ENCODE measurements around the gene CCR2. TPM values are rescaled to one million over a fixed set of nuclear protein-coding genes. Genes with fewer than 3 reads are reported as not detected.

Gene CCR2
- total RNA-seq, 1 experiment from 2014 or later = not detected

DNA sequence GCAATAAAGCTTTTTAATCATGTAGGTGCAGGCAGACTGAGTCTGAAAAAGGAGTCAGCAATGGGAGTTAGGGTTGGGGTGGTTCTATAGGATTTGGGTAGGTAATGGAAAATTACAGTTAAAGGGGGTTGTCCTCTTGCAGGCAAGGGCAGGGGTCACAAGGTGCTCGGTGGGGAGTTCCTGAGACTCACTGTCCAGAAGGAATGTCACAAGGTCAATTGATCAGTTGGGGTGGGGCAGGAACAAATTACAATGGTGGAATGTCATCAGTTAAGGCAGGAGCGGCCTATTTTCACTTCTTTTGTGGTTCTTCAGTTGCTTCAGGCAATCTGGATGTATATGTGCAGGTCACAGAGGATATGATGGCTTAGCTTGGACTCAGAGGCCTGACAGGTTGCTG is 39.1 kb downstream of the CCR2 start:
- Mint-ChIP-seq H3K4me1 (ENCODE audit: low read depth, unreplicated experiment) (peaks cover 8% of the 10 kb centered on the region), H3K27ac (ENCODE audit: unreplicated experiment) (no peak overlapping the region), H3K36me3 (ENCODE audit: insufficient read depth, unreplicated experiment) (no peaks in the 10 kb centered on the region), H3K4me3 (ENCODE audit: low read depth, unreplicated experiment) (no peak overlapping the region), H3K9me3 (ENCODE audit: low read depth, unreplicated experiment) (no peaks in the 10 kb centered on the region), H3K27me3 (ENCODE audit: unreplicated experiment) (peaks cover 15% of the 10 kb centered on the region)
- DNase-seq = no peak
- CTCF ChIA-PET = no interaction called here
- intact Hi-C loops (cut with micrococcal nuclease; ENCODE audit: unreplicated experiment) = no loop called here
- BruUV-seq (replicated peaks) = no TSS peak
- TF ChIP-seq, protein P1, sequence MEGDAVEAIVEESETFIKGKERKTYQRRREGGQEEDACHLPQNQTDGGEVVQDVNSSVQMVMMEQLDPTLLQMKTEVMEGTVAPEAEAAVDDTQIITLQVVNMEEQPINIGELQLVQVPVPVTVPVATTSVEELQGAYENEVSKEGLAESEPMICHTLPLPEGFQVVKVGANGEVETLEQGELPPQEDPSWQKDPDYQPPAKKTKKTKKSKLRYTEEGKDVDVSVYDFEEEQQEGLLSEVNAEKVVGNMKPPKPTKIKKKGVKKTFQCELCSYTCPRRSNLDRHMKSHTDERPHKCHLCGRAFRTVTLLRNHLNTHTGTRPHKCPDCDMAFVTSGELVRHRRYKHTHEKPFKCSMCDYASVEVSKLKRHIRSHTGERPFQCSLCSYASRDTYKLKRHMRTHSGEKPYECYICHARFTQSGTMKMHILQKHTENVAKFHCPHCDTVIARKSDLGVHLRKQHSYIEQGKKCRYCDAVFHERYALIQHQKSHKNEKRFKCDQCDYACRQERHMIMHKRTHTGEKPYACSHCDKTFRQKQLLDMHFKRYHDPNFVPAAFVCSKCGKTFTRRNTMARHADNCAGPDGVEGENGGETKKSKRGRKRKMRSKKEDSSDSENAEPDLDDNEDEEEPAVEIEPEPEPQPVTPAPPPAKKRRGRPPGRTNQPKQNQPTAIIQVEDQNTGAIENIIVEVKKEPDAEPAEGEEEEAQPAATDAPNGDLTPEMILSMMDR (IDR thresholded peaks at IDR 0.05; ENCODE audit: unreplicated experiment) = no peak

DNA sequence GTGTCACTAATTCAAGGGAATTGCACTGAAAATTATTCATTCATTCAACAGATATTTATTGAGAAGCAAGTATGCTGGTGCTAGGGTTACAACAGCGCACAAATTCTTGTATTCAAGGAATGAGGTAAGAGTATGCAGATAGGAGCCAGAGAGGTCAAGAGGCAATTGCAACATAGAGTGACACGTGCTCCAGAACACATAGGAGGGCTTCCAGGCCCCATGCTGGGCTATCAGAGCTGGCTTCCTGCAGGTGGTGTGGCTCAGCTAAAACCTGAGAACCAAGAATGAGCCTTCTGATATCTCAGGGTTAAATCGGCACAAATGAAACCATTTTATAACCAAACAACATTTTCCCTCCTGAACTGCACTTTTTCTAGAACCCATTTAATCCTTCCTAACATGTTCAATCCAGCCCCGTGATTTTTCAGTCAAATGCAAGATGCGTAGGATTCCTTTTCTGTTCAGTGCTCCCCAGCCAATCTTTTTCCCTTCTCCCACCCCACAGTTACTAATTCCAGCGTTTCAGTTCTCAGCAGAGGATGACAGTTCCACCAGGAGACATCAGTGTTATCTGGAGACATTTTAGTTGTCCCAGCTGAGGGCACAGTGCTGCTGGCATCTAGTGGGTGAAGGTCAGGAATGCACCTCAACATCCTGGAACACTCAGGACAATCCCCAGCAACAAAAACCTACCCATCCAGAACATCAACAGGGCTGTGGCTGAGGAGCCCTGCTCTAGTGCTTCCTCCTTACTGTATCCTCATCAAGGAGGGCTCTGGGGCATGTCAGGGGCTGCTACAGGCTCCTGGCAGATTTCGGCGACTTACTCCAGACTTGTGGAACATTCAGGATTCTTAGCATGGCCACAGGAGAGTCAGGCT is 39.9 kb downstream of the CCR2 start:
- CTCF ChIA-PET = no interaction called here
- Mint-ChIP-seq H3K36me3 (ENCODE audit: insufficient read depth, unreplicated experiment) (no peaks in the 10 kb centered on the region), H3K4me1 (ENCODE audit: low read depth, unreplicated experiment) (peaks cover 8% of the 10 kb centered on the region), H3K27ac (ENCODE audit: unreplicated experiment) (no peak overlapping the region), H3K27me3 (ENCODE audit: unreplicated experiment) (peaks cover 15% of the 10 kb centered on the region), H3K4me3 (ENCODE audit: low read depth, unreplicated experiment) (no peak overlapping the region), H3K9me3 (ENCODE audit: low read depth, unreplicated experiment) (no peaks in the 10 kb centered on the region)
- BruUV-seq (replicated peaks) = no TSS peak
- intact Hi-C loops (cut with micrococcal nuclease; ENCODE audit: unreplicated experiment) = no loop called here
- no peak for DNase-seq
- TF ChIP-seq, protein P1 (IDR thresholded peaks at IDR 0.05; ENCODE audit: unreplicated experiment) = no peak

DNA sequence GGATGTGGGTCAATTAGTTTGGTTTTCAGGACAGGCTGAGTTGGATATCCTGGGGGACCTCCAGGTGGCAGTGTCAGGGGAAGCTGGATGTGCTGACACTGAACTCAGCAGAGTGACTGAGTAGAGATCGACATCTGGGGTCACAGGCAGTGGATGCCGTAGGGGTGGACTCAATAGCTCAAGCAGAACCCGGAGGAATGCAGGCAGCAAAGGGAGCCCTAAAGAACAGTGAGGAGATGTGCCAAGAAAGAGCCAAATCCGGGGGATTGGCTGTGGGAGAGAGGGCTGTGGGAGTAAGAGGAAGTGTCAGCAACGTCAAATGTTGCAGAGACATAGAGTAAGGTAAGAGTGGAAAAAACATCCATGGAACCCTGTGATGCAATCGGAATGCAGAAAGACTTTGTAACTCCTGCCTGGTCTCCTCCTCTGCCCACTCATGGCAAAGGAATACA is 41.3 kb downstream of the CCR2 start:
- DNase-seq = no peak
- H3K36me3 Mint-ChIP-seq (ENCODE audit: insufficient read depth, unreplicated experiment) = no peaks in the 10 kb centered on the region
- H3K4me3 Mint-ChIP-seq (ENCODE audit: low read depth, unreplicated experiment) = no peak overlapping the region
- TF ChIP-seq, protein P1 (IDR thresholded peaks at IDR 0.05; ENCODE audit: unreplicated experiment) = no peak
- H3K4me1 Mint-ChIP-seq (ENCODE audit: low read depth, unreplicated experiment) = peaks cover 8% of the 10 kb centered on the region
- H3K27ac Mint-ChIP-seq (ENCODE audit: unreplicated experiment) = no peak overlapping the region
- CTCF ChIA-PET = no interaction called here
- peaks cover 15% of the 10 kb centered on the region for H3K27me3 Mint-ChIP-seq (ENCODE audit: unreplicated experiment)
- no peaks in the 10 kb centered on the region for H3K9me3 Mint-ChIP-seq (ENCODE audit: low read depth, unreplicated experiment)
- BruUV-seq (replicated peaks) = no TSS peak
- intact Hi-C loops (cut with micrococcal nuclease; ENCODE audit: unreplicated experiment) = no loop called here

DNA sequence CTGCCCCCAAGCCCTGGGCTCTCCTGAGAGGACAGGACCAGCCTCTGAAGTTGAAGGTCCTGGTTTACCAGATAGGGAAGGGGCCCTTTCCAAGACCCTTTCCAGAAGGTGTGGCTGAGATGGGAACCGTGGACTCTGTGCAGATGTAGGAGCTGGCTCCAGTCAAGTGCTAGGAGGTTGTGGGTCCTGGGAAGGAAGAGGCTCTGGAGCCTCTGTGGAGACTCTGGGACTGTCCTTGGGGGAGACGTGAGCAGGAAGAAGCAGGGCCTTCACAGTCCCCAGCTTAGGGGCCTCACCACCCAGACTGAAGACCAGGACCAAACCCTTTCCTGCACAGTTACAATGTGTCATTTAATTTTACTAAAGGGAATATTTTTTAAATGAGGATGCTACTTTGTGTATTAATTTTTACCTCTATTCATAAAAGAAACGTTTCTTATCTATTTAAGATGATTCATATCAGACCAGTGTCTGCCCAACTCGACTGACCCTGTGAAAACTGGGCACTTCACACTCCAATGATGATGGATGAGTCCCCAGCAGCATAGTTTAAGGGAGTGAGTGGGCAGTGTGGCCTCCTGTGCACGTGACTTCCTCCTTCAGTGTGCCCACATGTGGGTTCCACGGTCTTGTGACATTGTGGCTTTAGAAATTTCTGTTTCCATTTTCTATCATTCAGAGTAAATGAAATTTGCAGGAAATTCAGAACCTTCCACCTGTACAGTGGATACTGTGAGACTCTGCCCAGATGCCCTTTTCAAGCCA is 42.0 kb downstream of the CCR2 start:
- Mint-ChIP-seq H3K27ac (ENCODE audit: unreplicated experiment) (no peak overlapping the region), H3K4me3 (ENCODE audit: low read depth, unreplicated experiment) (no peak overlapping the region), H3K27me3 (ENCODE audit: unreplicated experiment) (peaks cover 15% of the 10 kb centered on the region), H3K9me3 (ENCODE audit: low read depth, unreplicated experiment) (no peaks in the 10 kb centered on the region), H3K36me3 (ENCODE audit: insufficient read depth, unreplicated experiment) (no peaks in the 10 kb centered on the region), H3K4me1 (ENCODE audit: low read depth, unreplicated experiment) (peaks cover 8% of the 10 kb centered on the region)
- TF ChIP-seq, protein P1 (IDR thresholded peaks at IDR 0.05; ENCODE audit: unreplicated experiment) = no peak
- intact Hi-C loops (cut with micrococcal nuclease; ENCODE audit: unreplicated experiment) = no loop called here
- CTCF ChIA-PET = no interaction called here
- BruUV-seq (replicated peaks) = no TSS peak
- DNase-seq = no peak

Data from Calu3 (cell line).